ENCODE results near the gene IFNA10. TPM values are rescaled to one million over a fixed set of nuclear protein-coding genes. Genes with fewer than 3 reads are reported as not detected.
"Not testable (repeated sequence)": the region's sequence is repeated elsewhere in the genome, so short reads cannot be mapped to it uniquely, and the experiment has no call there.

The IFNA10 gene
- total and polyA plus RNA-seq, 7 donors, result not detected

GRCh38 chr9:21234153-21234687, 27.3 kb upstream of the IFNA10 start:
- no peak for TF ChIP-seq POLR2AphosphoS5 (IDR thresholded peaks at IDR 0.05)
- no peak for TF ChIP-seq EP300 (IDR thresholded peaks at IDR 0.05)
- no peak for TF ChIP-seq POLR2A (IDR thresholded peaks at IDR 0.05)
- TF ChIP-seq, protein P1, sequence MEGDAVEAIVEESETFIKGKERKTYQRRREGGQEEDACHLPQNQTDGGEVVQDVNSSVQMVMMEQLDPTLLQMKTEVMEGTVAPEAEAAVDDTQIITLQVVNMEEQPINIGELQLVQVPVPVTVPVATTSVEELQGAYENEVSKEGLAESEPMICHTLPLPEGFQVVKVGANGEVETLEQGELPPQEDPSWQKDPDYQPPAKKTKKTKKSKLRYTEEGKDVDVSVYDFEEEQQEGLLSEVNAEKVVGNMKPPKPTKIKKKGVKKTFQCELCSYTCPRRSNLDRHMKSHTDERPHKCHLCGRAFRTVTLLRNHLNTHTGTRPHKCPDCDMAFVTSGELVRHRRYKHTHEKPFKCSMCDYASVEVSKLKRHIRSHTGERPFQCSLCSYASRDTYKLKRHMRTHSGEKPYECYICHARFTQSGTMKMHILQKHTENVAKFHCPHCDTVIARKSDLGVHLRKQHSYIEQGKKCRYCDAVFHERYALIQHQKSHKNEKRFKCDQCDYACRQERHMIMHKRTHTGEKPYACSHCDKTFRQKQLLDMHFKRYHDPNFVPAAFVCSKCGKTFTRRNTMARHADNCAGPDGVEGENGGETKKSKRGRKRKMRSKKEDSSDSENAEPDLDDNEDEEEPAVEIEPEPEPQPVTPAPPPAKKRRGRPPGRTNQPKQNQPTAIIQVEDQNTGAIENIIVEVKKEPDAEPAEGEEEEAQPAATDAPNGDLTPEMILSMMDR (IDR thresholded peaks at IDR 0.05), result no peak
- intact Hi-C loops (cut with DNase I), result no loop called here
- no peak overlapping the region for H3K27ac ChIP-seq
- no peaks in the 10 kb centered on the region for H3K4me1 ChIP-seq
- no peaks in the 10 kb centered on the region for H3K27me3 ChIP-seq
- 86 to 88% methylated on average over 4 of the region's 4 CpGs for WGBS, 2 donors
- no peak for DNase-seq
- no peaks in the 10 kb centered on the region for H3K36me3 ChIP-seq
- H3K4me3 ChIP-seq, result no peak overlapping the region
- H3K9me3 ChIP-seq, result no peaks in the 10 kb centered on the region

DNA sequence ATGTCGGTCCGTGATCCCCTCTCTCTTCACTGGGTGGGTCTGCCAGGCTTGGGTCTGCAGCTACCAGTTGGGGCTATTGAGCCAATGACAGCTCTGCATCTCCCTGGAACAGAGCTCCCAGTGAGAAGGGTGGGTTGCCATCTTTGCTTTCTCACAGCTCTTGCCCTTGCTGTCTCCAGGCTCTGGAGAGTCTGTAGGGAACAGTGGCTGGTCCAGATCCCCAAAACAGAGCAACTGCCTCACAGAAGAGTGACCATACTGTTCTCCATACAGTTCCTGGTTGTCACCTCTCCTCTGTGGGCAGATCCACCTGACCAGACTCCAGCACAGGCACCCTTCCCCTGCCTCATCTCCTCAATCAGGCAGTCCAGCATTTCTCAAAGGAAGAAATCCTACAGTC, 26.3 kb upstream of the IFNA10 start:
- Histone ChIP-seq H3K4me3 (no peak overlapping the region), H3K9me3 (no peaks in the 10 kb centered on the region), H3K27ac (no peak overlapping the region), H3K27me3 (no peaks in the 10 kb centered on the region), H3K36me3 (no peaks in the 10 kb centered on the region), H3K4me1 (no peaks in the 10 kb centered on the region)
- intact Hi-C loops (cut with DNase I), result no loop called here
- DNase-seq, result no peak
- 92 to 99% methylated on average over 2 of the region's 2 CpGs for WGBS, 2 donors
- TF ChIP-seq EP300 (IDR thresholded peaks at IDR 0.05) (no peak), POLR2A (IDR thresholded peaks at IDR 0.05) (no peak), POLR2AphosphoS5 (IDR thresholded peaks at IDR 0.05) (no peak)
- TF ChIP-seq, protein P1 (IDR thresholded peaks at IDR 0.05), result no peak

- WGBS, 2 donors, result 77% methylated on average over 2 of the region's 2 CpGs
- intact Hi-C loops (cut with DNase I), result no loop called here
- TF ChIP-seq POLR2A (IDR thresholded peaks at IDR 0.05) (no peak), POLR2AphosphoS5 (IDR thresholded peaks at IDR 0.05) (no peak), EP300 (IDR thresholded peaks at IDR 0.05) (no peak)
- TF ChIP-seq, protein P1 (IDR thresholded peaks at IDR 0.05), result no peak
- Histone ChIP-seq H3K36me3 (no peaks in the 10 kb centered on the region), H3K27ac (no peak within 1 kb of the TSS), H3K9me3 (no peaks in the 10 kb centered on the region), H3K27me3 (no peaks in the 10 kb centered on the region), H3K4me1 (no peaks in the 10 kb centered on the region), H3K4me3 (no peak within 1 kb of the TSS)
- no peak for DNase-seq
Measured at GRCh38 chr9:21228122-21228521, 21.2 kb upstream of the IFNA10 start, which contains the start of gene IFNA17. Gene IFNA17, minus strand, starts transcription at chr9:21228222. Its CDS starts 49 bp downstream, at chr9:21228173.

DNA sequence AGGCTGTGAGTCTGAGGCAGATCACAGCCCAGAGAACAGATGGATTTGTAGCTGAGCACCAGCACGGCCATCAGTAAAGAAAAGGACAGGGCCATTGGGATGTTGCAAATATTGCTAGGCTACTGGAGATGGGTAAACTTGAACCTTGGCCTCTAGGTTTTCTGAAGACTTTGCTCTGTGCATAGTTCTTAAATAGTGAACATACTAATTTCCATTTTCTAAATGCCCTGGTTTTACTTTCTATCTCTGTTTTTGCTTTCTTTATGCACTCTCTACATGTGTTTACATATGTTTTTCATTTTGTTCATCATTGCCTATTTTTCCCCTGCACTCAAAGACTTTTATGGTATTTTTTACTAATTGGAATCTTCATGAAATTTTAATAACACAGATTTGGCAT, 10.3 kb upstream of the IFNA10 start, which contains the start of gene IFNA16:
IFNA16 (minus strand) TSS at position 101 of the 400 bp plus-strand sequence; CDS start at position 95, 6 bp downstream.
- H3K27me3 ChIP-seq; H3K4me1 ChIP-seq; H3K36me3 ChIP-seq; intact Hi-C loops (cut with DNase I); H3K4me3 ChIP-seq; H3K9me3 ChIP-seq; DNase-seq; H3K27ac ChIP-seq: not testable (repeated sequence)
- WGBS, 2 donors, result 56 to 89% methylated on average over 1 of the region's 1 CpG

DNA sequence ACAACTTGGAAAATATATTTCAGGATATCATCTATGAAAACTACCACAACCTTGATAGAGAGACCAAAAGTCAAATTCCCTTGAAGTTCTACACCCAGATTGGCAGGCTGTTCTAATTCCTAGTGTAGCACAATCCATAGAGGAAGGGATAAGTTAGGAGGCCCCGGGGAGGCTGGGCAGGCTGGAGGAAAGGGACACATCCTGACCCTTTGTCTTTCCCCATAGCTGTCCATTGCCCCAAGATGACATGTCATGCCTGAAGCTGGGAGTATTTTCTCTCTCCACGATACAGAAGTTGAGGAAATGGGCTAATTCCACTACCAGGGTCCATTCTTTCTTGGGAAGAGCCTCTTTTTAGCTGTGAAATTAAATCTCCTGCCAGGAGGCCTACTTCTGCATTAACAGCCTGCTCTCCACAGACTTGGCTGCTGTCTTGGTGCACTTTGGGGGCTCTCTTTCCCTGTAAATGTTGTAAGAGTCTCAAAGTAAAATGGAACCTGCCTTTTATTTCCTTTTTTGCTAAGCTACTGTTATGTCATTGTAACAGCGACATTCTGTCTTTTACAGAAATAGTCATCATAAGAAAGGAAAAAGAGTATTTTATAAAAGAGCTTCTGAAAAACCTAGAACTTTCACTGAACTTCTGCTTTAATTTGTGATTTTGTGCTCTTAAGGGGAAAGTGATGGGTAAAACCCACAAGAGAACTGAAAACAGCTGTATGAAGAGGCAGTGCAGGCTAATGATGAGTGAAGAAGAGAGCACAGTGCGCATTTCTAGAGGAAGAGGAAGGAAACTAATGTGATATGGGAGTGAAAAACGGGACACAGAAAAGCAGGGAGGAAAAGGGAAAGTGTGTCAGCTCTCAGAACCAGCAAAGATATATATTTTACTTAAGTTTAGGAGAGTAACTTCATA, 6.7 kb upstream of the IFNA10 start:
- H3K4me1 ChIP-seq; H3K4me3 ChIP-seq; intact Hi-C loops (cut with DNase I); H3K9me3 ChIP-seq; H3K27me3 ChIP-seq; DNase-seq; H3K36me3 ChIP-seq; H3K27ac ChIP-seq: not testable (repeated sequence)
- 35 to 49% methylated on average over 4 to 5 of the region's 5 CpGs for WGBS, 2 donors

- intact Hi-C loops (cut with DNase I); H3K27ac ChIP-seq; H3K9me3 ChIP-seq; H3K4me3 ChIP-seq; H3K27me3 ChIP-seq; H3K4me1 ChIP-seq; H3K36me3 ChIP-seq: not testable (repeated sequence)
- 69 to 71% methylated on average over 2 of the region's 2 CpGs for WGBS, 2 donors
- DNase-seq, result peak; percentile 48
Measured at GRCh38 chr9:21212160-21212559, 5.2 kb upstream of the IFNA10 start.

DNA sequence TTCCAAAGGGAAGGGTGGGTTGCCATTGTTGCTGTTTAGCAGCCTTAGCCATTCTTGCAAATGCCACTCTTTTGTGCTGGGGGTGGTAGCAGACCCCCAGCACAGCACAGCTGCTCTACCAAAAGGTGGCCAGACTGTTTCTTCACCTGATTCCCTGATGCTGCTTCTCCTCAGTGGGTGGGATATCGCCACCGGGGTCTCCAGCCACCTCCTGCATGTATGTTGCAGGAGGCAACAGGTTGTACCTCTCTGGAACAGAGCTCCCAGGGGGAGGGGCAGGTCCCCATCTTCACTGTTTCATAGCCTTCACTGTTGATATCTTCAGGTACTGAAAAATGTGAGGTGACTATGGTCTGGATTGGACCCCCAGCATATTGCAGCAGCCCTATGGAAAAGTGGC, 3.8 kb upstream of the IFNA10 start:
- H3K4me3 ChIP-seq; H3K27me3 ChIP-seq; DNase-seq; H3K4me1 ChIP-seq; intact Hi-C loops (cut with DNase I); H3K9me3 ChIP-seq; H3K27ac ChIP-seq; H3K36me3 ChIP-seq: not testable (repeated sequence)
- WGBS, 2 donors, result 88 to 94% methylated on average over 2 of the region's 2 CpGs

Data from sigmoid colon (tissue), 7 donors.